Stimulated activated CD4-positive, alpha-beta T cell treated with anti-CD3 and anti-CD28 coated beads, Interleukin-12 subunit alpha, Interleukin-12 subunit beta, amount 100 ng/mL, for 4 hours (primary cell): Measurements from ENCODE around the gene PIM3.

Source experiments
- DNase-seq: peaks from one replicate; pipeline ENCODE4 v3.0.0-alpha.2; 2020

The PIM3 gene

DNA sequence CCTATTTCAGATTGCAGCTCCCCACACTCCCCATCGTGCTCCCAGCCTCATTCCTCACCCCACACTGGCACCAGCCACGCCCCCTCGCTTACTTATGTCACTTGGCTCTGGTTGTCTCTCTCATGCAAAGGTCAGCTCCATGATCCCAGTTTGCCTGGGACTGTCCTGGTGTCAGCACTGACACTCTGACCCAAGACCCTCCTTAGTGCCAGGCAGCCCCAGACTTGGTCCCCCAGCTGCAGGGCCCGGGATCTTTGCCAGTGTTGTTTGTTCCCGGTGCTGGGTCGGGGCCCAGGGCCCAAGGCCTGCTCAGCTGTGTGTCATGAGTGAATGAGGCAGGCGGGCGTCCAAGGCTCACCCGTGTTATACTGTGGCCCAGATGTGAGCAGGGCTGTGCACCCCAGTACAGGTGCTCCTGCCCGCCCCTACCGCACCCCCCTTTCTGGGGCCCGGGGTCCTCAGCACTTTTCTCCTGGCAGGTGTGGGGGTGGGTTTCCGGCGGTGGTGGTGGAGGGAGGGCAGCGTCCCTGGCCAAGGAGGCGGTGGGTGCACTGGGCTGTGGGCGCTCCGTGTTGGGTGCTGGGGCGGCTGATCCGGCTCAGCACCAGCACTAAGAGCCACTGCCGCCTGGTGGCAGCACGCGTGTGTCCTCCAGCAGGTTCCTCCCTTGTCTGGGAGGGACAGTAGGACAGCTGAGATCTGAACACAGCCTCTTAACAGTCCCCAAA is 32.5 kb downstream of the PIM3 start:
- peak; percentile 72 for DNase-seq

DNA sequence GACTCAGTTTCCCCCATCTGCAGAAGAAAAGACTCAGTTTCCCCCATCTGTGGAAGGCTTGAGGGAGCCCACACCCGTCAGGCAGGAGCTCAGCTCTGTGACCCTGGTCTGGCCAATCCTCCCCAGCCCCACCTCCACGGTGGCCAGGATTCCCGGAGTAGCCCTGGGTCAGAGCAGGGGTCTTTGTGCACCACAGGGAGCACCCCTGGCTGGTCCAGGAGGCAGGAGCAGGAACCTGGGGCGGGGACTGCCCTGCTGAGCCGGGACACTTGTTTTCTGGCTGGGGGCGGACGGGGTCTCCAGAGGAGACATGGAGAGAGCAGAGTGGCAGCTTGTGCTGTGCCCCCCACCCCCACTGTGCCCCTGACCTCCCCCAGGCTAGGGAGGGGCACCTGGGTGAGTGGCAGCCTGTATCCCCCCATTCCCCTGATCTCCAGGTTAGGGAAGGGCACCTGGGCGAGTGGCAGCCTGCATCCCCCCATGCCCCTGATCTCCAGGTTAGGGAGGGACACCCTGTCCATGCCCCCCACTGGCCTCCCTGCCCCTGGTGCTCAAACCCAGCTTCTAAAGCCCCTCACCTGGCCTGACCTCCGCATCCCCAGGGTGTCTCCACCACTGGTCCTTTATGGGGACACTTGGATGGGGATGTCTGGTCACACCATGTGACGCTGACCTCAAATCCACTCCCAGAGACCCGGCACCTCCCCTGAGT is 33.2 kb downstream of the PIM3 start:
- DNase-seq: no peak

DNA sequence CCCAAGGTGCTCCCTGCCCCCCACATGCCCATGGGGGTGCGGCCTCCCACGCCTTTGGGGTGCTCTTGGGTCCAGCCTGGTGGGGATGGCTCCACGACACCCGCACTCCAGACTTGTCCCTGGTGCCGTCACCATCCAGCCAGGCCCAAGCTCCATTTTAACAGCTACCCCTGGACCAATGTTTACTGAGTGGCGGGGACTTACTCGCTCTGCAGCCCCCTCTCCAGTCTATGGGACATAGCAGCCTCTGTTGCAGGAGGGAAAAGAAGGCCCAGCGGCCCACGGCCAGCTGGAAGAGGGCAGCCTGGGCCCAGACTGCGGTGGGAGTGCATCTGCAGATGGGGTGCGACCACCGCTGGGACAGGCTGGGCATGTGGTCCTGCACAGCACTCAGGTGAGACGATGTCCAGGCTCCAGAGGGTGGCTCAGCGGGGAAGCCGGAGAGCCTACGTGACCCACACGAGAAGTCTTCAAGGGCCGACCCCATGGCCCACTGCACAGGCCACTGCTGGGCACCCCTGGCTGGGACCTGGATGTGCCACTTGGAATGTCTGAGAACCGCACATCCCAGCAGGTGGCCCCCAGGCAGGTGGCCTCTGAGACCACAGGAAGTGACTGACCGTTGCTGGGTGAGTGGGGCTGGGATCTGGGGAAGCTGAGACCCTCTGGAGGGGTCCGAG is 33.9 kb downstream of the PIM3 start:
- no peak for DNase-seq

DNA sequence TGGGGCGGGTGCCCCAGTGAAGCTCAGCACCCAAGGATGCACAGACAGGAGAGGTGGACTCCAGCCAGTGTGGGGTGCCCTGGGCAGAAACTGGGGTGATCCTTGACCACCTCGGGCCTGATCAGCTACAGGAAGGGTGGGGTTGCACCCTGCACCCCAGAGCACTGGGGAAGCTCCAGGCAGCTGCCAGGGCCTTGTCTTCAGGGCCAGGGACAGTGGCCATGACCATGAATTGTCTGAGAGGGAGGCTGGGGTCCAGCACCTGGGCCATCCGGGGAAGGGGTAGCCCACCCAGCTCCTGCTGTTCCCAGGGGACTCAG is 34.4 kb downstream of the PIM3 start:
- DNase-seq: no peak

DNA sequence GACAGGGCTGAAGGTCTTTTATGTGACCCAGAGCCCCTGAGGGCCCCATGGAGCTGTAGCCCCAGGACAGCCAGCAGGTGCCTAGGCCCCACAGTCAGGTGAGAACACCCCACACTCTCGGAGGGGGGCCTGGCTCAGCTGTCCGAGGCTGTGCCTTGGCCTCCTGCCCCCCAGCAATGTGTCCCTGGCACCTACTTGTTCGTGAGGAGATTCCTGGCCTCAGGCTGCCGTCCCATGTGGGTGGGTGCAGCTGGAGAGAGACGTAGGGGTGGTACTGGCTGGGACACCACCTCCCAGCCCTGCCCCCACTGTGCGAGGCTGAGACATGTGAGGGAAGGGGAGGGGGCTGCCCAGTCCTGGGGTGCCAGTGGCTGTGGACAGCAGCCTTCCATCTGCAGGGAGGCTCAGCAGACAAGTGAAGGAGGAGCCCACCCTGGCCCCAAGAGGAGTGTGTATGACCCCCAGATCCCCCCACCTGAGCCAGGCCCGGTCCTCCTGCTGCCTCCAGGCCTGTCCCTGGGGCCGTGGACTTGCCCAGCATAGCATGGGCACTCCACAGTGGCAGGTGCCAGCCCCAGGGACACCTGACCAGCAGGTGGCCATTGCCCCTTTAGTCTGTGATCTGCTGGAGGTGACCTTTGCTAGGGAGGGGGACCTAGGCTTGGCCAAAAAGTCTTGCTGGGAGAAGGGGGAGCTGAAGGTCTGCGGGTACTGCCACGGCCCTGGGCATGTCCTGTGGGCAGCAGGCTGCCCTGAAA is 35.0 kb downstream of the PIM3 start:
- DNase-seq: no peak

DNA sequence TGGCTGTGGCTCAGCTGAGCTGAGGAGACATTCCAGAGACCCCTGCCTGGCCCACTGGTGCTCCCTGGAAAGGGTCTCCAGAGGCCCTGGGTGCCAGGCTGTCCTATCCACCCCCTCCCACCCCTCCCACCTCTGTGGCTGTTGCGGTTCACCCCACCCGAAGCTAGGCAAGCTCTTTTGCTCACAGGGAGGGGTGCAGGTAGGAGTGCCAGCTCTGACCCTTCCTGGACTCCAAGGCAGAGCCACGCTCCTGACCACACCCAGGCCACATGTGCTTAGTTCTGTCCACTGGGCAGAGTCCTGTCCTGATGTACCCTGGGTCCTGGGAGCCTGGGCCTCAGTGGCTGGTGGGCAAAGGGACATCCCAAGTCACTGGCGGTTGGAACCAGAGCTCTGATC is 35.5 kb downstream of the PIM3 start:
- DNase-seq: no peak

DNA sequence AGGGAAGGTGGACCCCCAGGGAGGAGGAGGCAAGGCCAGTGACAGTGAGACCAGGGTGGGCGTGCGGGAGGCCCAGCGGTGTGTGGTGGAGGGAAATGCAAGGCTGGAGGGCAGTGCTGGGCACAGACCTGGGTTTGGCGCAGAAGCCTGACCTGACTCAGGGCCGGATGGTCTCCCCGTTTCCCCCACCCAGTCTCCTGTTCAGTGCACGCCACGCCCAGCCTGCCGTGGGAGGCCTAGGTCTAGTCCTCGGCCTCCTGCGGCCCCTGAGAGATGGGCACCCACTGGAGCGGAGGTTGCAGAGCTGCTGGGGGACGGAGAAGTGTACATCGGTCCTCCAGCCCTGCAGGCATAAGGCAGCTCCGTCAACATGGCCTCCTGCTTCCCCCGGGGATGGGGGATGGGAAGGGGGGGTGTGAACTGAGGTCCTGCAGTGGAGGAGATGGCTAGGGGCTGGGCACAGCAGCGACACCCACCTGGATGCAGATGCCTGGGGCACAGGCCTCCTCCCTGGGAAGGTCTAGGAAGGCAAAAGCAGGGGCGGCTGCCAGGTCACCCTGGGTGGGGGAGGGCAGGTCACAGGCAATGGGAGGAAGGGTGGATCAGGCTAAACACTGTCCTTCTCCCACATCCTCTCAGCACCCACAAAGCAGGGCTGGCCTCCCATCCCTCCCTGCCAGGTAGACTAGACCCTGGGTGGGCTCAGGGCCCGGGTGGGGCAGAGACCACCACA is 36.1 kb downstream of the PIM3 start:
- no peak for DNase-seq

DNA sequence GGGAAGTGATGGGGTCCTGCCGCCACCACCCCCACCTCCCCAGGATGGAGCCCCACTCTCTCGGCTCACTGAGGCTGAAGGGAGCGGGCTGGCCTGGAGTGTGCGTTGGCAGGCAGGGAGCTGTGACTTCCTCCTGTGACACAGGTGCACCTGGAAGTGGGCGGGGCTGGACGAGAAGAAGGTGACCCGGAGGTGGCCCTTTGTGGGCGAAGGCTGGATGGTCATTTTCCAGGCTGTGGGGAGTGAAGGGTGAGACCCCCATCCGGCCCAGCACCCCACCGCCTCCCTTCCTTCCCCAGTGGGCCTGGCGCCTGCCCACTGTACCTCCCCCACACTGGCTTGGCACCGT is 36.7 kb downstream of the PIM3 start:
- no peak for DNase-seq

DNA sequence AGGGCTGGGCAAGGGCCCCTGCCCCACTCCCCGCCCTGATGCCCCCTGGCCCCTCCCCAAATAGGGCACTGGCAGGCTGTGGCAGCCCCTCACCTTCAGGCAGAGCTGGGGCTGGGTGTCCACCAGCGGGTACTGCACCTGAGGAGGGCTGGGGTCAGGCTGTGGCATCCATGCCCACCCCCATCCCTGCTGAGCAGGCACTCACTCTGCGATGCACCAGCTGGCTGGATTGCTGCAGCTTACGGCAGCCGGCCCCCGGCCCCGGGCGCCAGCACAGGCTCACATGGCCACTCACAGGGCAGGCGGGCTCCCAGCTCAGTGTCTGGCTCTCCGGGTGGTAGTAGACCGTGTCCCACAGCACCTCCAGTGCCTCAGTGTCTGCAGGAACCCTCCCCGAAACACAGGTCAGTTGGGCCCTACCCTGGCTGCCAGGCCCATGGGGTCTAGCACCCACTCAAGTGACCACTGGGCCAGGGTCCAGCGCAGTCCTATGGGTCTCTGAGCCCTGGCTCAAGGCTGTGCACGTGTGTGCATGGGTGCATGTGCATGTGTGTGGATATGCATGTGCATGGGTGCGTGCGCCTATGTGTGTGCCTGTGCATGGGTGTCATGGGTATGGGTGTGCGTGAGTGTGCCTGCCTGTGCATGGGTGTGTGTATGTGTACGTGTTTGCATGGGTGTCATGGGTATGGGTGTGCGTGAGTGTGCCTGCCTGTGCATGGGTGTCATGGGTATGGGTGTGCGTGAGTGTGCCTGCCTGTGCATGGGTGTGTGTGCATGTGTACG is 37.6 kb downstream of the PIM3 start:
- no peak for DNase-seq

DNA sequence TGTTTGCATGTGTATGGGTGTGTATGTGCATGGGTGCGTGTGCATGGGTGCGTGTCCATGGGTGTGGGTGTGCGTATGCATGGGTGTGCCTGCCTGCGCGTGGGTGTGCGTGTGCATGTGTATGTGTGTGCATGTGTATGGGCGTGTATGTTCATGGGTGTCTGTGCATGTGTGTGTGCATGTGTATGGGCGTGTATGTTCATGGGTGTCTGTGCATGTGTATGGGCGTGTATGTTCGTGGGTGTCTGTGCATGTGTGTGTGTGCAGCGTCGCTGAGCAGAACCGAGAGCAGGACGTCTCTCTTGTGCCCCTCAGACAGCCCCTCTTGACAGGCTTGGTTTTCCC is 38.1 kb downstream of the PIM3 start:
- DNase-seq: no peak

DNA sequence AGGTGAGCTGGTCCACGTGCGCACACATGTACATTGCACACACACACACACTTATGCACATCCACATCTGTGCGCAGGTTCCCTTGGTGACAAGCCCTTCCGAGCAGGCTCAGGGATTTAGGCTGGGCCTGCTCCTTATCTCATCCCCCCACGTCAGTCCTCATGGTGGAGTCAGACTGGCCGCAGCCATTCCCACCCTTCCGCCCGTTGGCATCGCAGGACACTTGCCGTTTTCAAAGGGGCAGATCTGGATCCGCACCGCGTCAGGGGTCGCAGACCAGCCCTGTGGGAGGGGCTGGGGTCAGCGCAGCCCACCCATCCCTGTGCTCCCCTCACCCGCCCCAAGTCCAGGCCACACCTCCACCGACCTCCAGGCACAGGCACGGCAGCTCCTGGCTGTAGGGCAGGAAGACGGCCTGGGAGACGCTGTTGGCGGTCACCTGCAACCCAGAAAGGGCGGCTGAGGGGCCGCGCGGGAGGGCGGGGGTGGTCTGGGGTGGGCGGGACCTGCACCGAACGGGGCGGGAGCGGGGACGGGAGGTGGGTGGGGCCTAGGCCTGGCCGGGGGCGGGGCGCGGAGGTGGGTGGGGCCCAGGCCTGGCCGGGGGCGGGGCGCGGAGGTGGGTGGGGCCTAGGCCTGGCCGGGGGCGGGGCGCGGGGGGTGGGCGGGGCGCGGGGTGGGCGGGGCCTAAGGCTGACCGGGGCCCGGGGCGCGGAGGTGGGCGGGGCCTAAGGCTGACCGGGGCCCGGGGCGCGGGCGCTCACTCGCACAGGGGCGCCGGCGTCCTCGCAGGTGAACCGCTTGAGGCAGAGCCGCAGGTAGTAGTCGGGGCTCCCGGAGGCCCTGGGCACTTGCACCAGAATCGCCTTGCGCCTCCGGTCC is 38.7 kb downstream of the PIM3 start:
- DNase-seq: no peak

DNA sequence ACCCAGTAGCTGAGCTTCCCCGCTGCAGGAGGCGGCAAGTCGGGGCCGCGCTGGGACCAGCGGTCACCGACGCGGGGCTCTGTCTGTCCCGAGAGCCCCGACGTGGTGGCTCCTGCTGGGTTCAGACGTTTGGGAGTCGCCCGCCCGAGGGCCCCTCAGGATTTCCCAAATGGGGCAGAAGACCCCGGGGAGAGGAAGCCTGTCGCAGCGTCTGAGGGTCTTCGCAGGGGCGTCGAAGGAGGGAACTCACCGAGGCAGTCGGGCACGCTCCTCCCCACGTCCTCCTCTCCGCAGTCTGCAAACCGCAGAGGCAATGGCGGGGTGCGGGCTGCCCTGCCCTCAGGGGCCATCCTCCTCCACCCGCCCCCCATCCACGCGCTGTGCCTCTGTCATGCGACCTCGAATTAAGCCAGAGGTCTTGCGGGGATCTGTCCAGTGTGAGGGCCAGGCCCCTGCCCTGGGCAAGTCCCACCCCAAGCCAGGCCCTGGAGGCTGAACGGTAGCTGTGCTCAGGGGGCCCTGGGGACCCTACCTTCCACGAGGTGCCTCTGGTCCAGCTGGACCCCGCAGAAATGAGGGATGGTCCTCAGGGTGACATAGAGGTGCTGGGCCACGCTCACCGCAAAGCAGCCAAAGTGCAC is 39.5 kb downstream of the PIM3 start:
- DNase-seq: no peak

DNA sequence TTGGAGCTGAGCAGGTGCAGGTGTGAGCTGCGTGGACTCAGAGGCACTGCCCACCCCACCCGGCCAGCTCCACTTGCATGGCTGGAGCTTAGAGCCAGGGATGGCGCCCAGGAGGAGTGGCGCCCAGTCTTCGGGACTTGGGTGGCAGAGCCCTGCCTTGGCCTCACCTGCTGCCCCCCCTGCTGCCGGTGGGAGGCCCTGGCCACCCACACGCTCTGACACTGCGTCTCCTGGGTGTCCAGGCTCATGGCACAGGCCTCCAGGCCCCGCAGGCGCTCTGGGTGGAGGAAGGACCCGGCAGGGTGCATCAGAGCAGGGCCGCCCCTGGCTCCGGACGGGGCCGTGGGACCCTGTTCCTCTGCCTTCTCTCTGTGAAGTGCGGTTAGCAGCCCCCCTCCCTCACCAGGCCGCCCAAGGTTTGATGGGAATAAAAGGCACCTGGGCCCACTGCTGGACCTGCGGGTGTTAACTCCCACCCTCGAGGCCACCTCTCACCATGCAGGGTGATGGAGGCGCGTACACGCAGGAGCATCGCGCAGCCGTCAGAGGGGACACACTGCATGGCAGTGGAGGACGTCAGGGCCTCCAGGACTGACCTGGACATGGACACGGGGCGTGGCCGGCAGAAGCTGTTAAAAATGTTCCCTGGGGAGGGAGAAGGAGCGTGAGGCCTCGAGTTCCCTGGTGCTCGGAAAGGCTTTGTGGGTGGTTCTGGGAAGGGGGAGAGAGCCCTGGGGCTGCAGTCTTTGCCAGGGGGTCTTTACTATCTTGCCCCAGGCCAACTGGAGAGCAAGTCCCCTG is 40.2 kb downstream of the PIM3 start:
- no peak for DNase-seq

DNA sequence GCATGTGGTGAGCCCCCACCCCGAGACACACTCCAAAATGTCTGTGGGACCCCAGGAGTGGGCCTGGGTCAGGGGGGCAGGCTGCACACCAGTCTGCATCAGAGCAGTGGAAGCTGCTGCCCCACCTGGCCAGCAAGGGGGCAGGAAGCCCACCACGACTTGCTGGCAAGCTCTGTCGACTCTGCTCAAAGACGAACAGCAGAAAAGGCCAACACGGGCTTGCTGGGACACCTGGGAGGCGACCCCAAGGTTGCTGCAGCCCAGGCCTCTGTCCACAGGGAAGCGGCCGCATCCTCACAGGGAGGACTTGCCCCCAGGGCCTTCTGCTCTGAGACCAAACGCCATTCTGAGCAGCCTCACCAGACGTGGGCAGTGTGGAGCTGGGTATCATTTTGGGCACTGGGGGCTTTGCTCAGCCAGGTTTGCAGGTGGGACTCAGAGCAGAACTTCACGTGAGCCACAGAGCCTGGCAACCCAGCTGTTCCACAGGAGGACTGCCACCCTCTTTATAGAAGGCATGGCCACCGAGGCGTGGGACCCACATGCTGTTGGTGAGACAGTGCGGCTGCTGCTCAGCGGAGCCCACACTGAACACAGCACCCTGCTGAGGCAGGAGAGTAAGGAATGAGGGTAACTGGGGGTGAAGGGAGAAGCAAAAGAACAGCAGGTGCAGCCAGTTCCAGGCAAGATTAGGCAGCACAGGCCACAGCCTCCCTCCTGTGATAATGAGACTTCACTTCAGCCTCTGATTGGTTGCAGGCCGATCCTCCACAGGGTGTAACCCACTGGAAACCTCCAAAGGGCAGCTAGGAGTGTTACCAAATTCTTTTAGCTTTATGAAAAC is 41.0 kb downstream of the PIM3 start:
- DNase-seq: no peak

DNA sequence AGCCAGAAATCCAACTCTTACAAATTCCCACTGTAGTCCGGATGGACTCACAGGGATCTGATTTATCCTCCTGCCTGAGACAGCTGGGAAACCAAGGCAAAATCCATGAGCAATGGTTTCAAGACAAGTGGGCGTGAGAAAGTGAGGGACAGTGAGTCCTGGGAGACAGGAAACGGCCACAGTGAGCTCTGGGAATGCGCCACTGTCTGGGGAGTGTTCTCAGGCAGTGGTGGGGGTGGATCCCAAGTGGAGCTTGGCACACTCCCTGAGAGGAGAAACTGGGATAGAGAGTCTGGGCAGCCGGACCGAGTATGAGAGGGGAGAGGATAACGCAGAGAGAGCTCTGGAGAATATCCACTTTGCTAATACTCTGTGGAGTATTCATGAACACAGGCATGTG is 42.2 kb downstream of the PIM3 start:
- DNase-seq: no peak

DNA sequence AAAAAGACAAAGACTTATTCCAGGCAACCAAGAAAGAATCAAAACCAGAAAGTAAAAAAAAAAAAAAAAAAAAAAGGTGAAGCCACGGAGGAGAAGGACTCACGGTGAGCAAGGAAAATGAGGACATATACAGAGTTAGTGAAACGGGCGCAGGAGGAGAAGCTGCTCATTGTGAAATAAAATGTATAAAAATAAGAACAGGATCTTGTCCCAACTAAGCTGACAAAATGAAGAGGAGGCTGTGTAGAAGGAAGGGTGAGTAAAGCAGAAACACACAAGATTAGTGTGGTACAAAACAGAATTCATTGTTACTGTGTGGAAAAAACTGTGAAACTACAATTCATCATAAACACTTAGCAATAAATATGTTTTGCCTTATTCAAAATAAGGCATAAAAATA is 44.3 kb downstream of the PIM3 start:
- no peak for DNase-seq

DNA sequence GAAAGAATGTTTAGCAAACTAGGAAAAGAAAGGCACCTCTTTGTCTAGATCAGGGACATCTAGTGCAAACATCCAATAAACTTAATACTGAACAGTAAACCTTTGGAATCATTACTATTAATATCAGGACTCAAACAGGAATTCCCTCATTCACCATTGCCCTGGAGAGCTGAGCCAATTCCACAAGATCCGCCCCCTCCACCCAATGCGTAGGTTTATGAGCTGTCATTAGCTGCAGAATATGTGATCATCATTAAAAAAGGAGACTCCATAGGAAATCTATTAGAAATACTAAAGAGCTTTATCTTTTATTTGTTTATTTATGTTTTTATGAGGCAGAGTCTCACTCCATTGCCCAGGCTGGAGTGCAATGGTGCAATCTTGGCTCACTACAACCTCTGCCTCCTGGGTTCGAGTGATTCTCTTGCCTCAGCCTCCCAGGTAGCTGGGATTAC is 46.5 kb downstream of the PIM3 start:
- DNase-seq: no peak

DNA sequence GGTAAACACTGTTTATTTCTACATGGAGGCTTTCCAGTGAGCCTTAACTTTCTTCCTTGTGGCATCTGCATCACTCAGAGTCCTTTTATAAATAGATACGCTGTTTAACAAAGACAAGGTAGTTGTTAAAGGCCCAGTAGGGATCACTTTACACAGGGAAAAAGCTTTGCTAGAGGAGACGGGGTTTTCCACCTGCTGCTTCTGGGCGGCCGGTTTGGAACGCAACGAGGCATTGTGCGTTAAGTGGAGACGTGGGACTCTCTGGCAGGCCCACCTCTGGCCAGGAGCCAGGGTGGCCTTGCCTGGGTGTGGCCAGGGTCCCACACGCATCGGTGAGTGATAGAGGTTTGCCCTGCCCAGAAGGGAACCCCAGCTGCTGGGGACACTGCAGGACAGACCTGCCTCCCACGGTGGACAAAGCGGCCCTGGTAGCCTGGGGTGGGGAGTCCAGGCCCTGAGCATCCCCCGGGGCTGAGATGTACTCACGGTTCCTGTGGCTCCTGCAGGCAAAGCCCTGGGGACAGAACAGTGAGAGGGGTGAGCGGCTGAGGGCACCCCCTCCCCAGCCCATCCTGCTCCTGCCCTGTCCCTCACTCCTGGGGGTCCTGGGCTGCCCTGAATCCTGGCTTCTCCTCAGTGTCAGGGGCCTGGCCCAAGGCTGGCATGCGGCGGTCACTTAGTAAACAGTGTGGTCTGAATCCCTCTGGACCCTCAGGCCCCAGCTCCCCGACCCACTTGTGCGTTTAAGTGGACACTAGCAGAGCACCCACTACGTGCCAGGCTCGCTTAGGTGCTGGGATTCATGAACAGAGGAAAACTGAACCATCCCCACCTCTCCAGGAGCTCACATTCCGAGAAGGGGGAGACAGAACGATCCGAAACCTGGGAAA is 47.8 kb downstream of the PIM3 start:
- no peak for DNase-seq
